Mesenchymal stem cell (in vitro differentiated cells and primary cell): Measurements from ENCODE around the gene CSTPP1.
A peak's percentile ranks its signal among the peaks of the same experiment; 100 is the strongest.

Experiments used
- DNase-seq: peaks from one replicate; pipeline ENCODE4 v3.0.0-alpha.2; 2013
- H2AFZ ChIP-seq: one replicate; pipeline ENCODE4 v1.6.1; 2013; ENCODE audit warnings: low read depth, mild to moderate bottlenecking, control low read depth, inconsistent platforms, low read length, moderate library complexity
- H2AK5ac ChIP-seq: 2 replicates; pipeline ENCODE4 v1.6.1; 2013; ENCODE audit warnings: low read length, moderate library complexity, mild to moderate bottlenecking, inconsistent platforms; ENCODE audit not compliant: severe bottlenecking
- H2BK120ac ChIP-seq: one replicate; pipeline ENCODE4 v1.6.1; 2013; ENCODE audit warnings: low read depth, mild to moderate bottlenecking, inconsistent platforms, low read length, moderate library complexity
- H2BK12ac ChIP-seq, 2 experiments: one replicate each; pipeline ENCODE4 v1.6.1; 2013; ENCODE audit warnings: inconsistent platforms in 2 of 2, low read length in 2 of 2, mild to moderate bottlenecking in 2 of 2, moderate library complexity in 2 of 2, control low read depth in 1 of 2
- H2BK15ac ChIP-seq: one replicate; pipeline ENCODE4 v1.6.1; 2013; ENCODE audit warnings: mild to moderate bottlenecking, low read depth, inconsistent platforms; ENCODE audit not compliant: poor library complexity, severe bottlenecking
- H2BK5ac ChIP-seq: 2 replicates; pipeline ENCODE4 v1.6.1; 2013; ENCODE audit warnings: low read depth, mild to moderate bottlenecking, low read length, control low read depth, inconsistent platforms; ENCODE audit not compliant: poor library complexity, severe bottlenecking
- H3K14ac ChIP-seq, 2 experiments: one replicate each; pipeline ENCODE4 v1.6.1; 2013; ENCODE audit warnings: inconsistent platforms in 2 of 2, low read length in 2 of 2, control low read depth in 1 of 2, mild to moderate bottlenecking in 1 of 2, moderate library complexity in 1 of 2
- H3K18ac ChIP-seq, 2 experiments: one replicate each; pipeline ENCODE4 v1.6.1; 2013; ENCODE audit warnings: inconsistent platforms in 2 of 2, low read length in 2 of 2, control low read depth in 1 of 2, low read depth in 1 of 2, mild to moderate bottlenecking in 1 of 2
- H3K23ac ChIP-seq, 2 experiments: one replicate each; pipeline ENCODE4 v1.6.1; 2013; ENCODE audit warnings: inconsistent platforms in 2 of 2, low read length in 2 of 2, mild to moderate bottlenecking in 2 of 2, moderate library complexity in 2 of 2, control low read depth in 1 of 2
- H3K27ac ChIP-seq: 2 replicates; pipeline ENCODE4 v1.5.1; 2013; ENCODE audit warnings: mild to moderate bottlenecking, moderate library complexity, low read length, control low read depth, inconsistent platforms; ENCODE audit not compliant: poor library complexity, severe bottlenecking
- H3K27me3 ChIP-seq, 2 experiments: 2 replicates each; pipeline versions ENCODE4 v1.6.1 to v1.7.0; 2013; ENCODE audit warnings: low read length in 2 of 2, mild to moderate bottlenecking in 2 of 2, moderate library complexity in 2 of 2, control low read depth in 1 of 2, inconsistent platforms in 1 of 2; ENCODE audit not compliant: control insufficient read depth in 1 of 2, insufficient read depth in 1 of 2
- H3K36me3 ChIP-seq, 2 experiments: 2 replicates each; pipeline versions ENCODE4 v1.6.1 to v1.7.0; 2013; ENCODE audit warnings: low read length in 2 of 2, control low read depth in 1 of 2, inconsistent platforms in 1 of 2, low read depth in 1 of 2, mild to moderate bottlenecking in 1 of 2; ENCODE audit not compliant: insufficient read depth in 2 of 2, control insufficient read depth in 1 of 2
- H3K4ac ChIP-seq, 2 experiments: one replicate each; pipeline ENCODE4 v1.6.1; 2013; ENCODE audit warnings: inconsistent platforms in 2 of 2, low read length in 2 of 2, mild to moderate bottlenecking in 2 of 2, moderate library complexity in 2 of 2, control low read depth in 1 of 2, low read depth in 1 of 2
- H3K4me1 ChIP-seq: 2 replicates; pipeline ENCODE4 v1.6.1; 2013; ENCODE audit warnings: low read depth, low read length, control low read depth; ENCODE audit not compliant: control insufficient read depth, insufficient read depth
- H3K4me2 ChIP-seq: 2 replicates; pipeline ENCODE4 v1.6.1; 2013; ENCODE audit warnings: low read length, mild to moderate bottlenecking, inconsistent platforms; ENCODE audit not compliant: poor library complexity, severe bottlenecking
- H3K4me3 ChIP-seq, 2 experiments: 2 replicates each; pipeline versions ENCODE4 v1.5.1 to v1.7.0; 2013; ENCODE audit warnings: low read length in 2 of 2, mild to moderate bottlenecking in 2 of 2, control low read depth in 1 of 2, low read depth in 1 of 2; ENCODE audit not compliant: insufficient read depth in 1 of 2
- H3K79me1 ChIP-seq: replicated peaks from 2 replicates; pipeline ENCODE4 v1.6.1; 2013; ENCODE audit warnings: mild to moderate bottlenecking, control low read depth, low read length, inconsistent platforms; ENCODE audit not compliant: poor library complexity, severe bottlenecking
- H3K9ac ChIP-seq: 2 replicates; pipeline ENCODE4 v1.7.0; 2013; ENCODE audit warnings: mild to moderate bottlenecking, low read length, moderate library complexity
- H3K9me3 ChIP-seq: 2 replicates; pipeline ENCODE4 v1.7.0; 2013; ENCODE audit warnings: mild to moderate bottlenecking, low read length; ENCODE audit not compliant: control insufficient read depth
- H4K8ac ChIP-seq: one replicate; pipeline ENCODE4 v1.6.1; 2013; ENCODE audit warnings: inconsistent platforms, mild to moderate bottlenecking, low read length, moderate library complexity
- H4K91ac ChIP-seq: one replicate; pipeline ENCODE4 v1.6.1; 2013; ENCODE audit warnings: mild to moderate bottlenecking, low read length, inconsistent platforms
- WGBS: methylation state at CpG from one replicate; pipeline ENCODE4 v1.1.7; 2013; ENCODE audit warnings: mixed read lengths; 5-methylcytosine and 5-hydroxymethylcytosine counted together

CSTPP1 gene

DNA sequence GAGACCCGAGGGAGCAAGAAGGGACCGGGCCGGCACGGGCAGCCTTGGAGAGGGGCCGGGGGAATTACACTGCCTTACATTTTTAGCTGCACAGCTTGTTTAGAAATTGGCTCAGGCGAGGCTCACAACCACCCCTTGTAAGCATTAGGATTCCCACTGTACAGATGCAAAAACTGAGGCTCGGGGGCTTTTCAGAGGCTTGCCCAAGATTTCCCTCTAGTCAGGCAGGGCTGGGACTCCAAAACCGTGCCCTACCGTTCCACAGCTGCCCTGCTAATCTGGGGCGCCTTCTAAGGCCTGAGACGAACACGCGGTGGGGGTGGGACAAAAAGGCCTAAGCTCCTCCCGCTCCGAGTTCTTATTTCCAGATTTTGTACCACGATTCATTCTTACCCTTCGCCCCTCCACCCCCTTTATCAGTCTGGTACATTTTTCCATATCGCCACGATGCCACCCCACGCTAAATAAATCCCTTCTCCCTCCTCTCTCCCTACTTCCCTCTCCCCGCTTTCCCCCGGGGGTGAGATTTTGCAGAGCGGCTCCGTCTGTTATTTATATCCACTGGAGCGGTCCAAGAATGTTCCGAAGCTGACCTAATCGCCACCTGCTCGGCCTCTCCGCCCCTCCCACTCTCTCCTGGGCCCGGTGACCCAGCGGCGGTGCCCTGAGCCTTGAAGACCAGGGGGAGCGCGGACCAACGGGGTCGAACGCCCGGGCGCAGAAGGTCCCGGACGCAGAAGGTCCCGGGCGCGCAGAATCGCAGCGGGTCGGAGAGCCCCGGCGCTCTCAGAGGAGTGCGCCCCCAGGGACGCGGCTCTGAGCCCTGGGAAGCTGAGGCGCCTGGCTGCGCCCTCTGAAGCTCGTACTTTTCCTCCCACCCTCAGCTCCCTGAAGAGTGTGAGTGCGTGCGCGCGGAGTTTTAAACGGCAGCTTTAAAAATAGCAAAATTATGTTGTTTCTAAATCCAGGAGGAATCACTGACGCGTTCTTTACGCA is 250.4 kb downstream of the CSTPP1 start:
- Histone ChIP-seq H4K91ac (no peak overlapping the region), H2AK5ac (peak overlapping the region; percentile 24), H3K14ac (no peak overlapping the region), H3K4me3 (peak overlapping the region; percentile 72 to 83), H3K23ac (peak overlapping the region in 1 of 2 experiments; percentile 88), H3K18ac (peak overlapping the region; percentile 40 to 85), H2BK15ac (peak overlapping the region; percentile 55), H2BK5ac (no peak overlapping the region), H3K4ac (peak overlapping the region in 1 of 2 experiments; percentile 30), H3K9me3 (no peaks in the 10 kb centered on the region), H3K4me2 (peak overlapping the region; percentile 98), H2AFZ (peak overlapping the region; percentile 44), H3K4me1 (peaks cover 30% of the 10 kb centered on the region), H3K79me1 (peaks cover 8% of the 10 kb centered on the region), H3K27me3 (no peaks in the 10 kb centered on the region), H2BK12ac (peak overlapping the region in 1 of 2 experiments; percentile 40), H2BK120ac (peak overlapping the region; percentile 40), H3K27ac (peak overlapping the region; percentile 71), H3K9ac (peak overlapping the region; percentile 57), H4K8ac (peak overlapping the region; percentile 21), H3K36me3 (peaks cover 0 to 22% of the 10 kb centered on the region in 2 experiments)
- under 1% methylated on average over 55 of the region's 63 CpGs for WGBS
- DNase-seq, result peak; percentile 74

DNA sequence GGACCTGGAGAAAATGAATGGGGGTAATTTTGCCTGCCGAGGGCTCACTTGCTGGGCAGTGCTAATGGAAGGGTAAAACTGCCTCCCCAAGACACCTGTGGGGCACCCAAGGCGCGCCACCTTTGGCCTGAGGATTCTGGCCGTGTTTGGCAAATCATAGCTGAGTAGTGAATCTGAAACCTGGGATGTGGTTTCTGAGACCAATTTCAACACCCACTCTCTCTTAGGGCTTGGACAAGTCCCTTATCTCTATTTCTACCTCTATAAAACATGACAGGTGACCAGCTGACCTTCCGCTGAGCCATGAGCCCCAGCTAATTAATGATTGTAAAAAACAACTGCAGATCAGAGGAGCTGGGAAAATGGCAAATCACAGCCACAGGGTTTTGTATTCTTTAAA is 251.2 kb downstream of the CSTPP1 start:
- H3K9ac ChIP-seq, result peak overlapping the region; percentile 57
- peak overlapping the region; percentile 50 to 72 for H3K4me3 ChIP-seq
- no peak overlapping the region for H2BK5ac ChIP-seq
- H3K23ac ChIP-seq, result peak overlapping the region in 1 of 2 experiments; percentile 73
- peak overlapping the region; percentile 35 for H2BK15ac ChIP-seq
- H4K91ac ChIP-seq, result no peak overlapping the region
- H3K36me3 ChIP-seq, result peaks cover 0 to 16% of the 10 kb centered on the region in 2 experiments
- H2AK5ac ChIP-seq, result peak overlapping the region; percentile 41
- no peaks in the 10 kb centered on the region for H3K27me3 ChIP-seq
- H2BK120ac ChIP-seq, result no peak overlapping the region
- H3K79me1 ChIP-seq, result peaks cover 2% of the 10 kb centered on the region
- peak overlapping the region; percentile 14 for H3K27ac ChIP-seq
- WGBS, result 30% methylated on average over 5 of the region's 5 CpGs
- H4K8ac ChIP-seq, result no peak overlapping the region
- H3K4ac ChIP-seq, result no peak overlapping the region
- peaks cover 30% of the 10 kb centered on the region for H3K4me1 ChIP-seq
- H3K18ac ChIP-seq, result no peak overlapping the region
- H3K14ac ChIP-seq, result no peak overlapping the region
- DNase-seq, result no peak
- H3K9me3 ChIP-seq, result no peaks in the 10 kb centered on the region
- peak overlapping the region in 1 of 2 experiments; percentile 55 for H2BK12ac ChIP-seq
- peak overlapping the region; percentile 98 for H3K4me2 ChIP-seq
- H2AFZ ChIP-seq, result no peak overlapping the region

- no peak overlapping the region for H4K91ac ChIP-seq
- H3K18ac ChIP-seq, result peak overlapping the region in 1 of 2 experiments; percentile 34
- 100% methylated on average over 1 of the region's 1 CpG for WGBS
- no peak overlapping the region for H3K23ac ChIP-seq
- H2AFZ ChIP-seq, result no peak overlapping the region
- no peak overlapping the region for H3K4me2 ChIP-seq
- H3K4me1 ChIP-seq, result peaks cover 30% of the 10 kb centered on the region
- H2BK5ac ChIP-seq, result no peak overlapping the region
- H2BK12ac ChIP-seq, result no peak overlapping the region
- peaks cover 2% of the 10 kb centered on the region for H3K79me1 ChIP-seq
- H3K14ac ChIP-seq, result no peak overlapping the region
- H3K9ac ChIP-seq, result no peak overlapping the region
- H3K9me3 ChIP-seq, result no peaks in the 10 kb centered on the region
- peaks cover 0 to 10% of the 10 kb centered on the region in 2 experiments for H3K36me3 ChIP-seq
- H4K8ac ChIP-seq, result no peak overlapping the region
- no peak overlapping the region for H3K4ac ChIP-seq
- H2BK120ac ChIP-seq, result no peak overlapping the region
- no peaks in the 10 kb centered on the region for H3K27me3 ChIP-seq
- no peak overlapping the region for H3K27ac ChIP-seq
- no peak overlapping the region for H2BK15ac ChIP-seq
- H2AK5ac ChIP-seq, result peak overlapping the region; percentile 27
- no peak overlapping the region for H3K4me3 ChIP-seq
- DNase-seq, result no peak
Observed at GRCh38 chr11:47188259-47188658, 251.7 kb downstream of the CSTPP1 start.
